Kidney glomerular epithelial cell (primary cell): ENCODE results near the gene MAMSTR.
"Not testable (repeated sequence)": the region's sequence is repeated elsewhere in the genome, so short reads cannot be mapped to it uniquely, and the experiment has no call there.

Experiments
- DNase-seq: peaks from one replicate; lab custom pipeline; 2025; lab: John Stamatoyannopoulos, UW

Gene MAMSTR

GRCh38 chr19:48718711-48719231 lies 754 bp downstream of the MAMSTR start:
- no peak for DNase-seq

GRCh38 chr19:48718106-48718505 lies 1.4 kb downstream of the MAMSTR start:
- not testable (repeated sequence) for DNase-seq

- DNase-seq = peak; percentile 9
These were observed 2.8 kb downstream of the MAMSTR start for GRCh38 chr19:48716562-48717291.

GRCh38 chr19:48715681-48716171 lies 3.8 kb downstream of the MAMSTR start:
- DNase-seq = no peak

GRCh38 chr19:48714759-48715675 lies 4.5 kb downstream of the MAMSTR start:
- no peak for DNase-seq

- DNase-seq = peak; percentile 100
These were observed 5.4 kb downstream of the MAMSTR start for GRCh38 chr19:48713864-48714755.

GRCh38 chr19:48713041-48713863 lies 6.3 kb downstream of the MAMSTR start:
- peak; percentile 14 for DNase-seq

GRCh38 chr19:48711106-48711662 lies 8.3 kb downstream of the MAMSTR start:
- no peak for DNase-seq

GRCh38 chr19:48708471-48708870 lies 11.1 kb downstream of the MAMSTR start:
- DNase-seq = no peak

- DNase-seq = no peak
These were observed 14.1 kb downstream of the MAMSTR start for GRCh38 chr19:48705431-48705830.

GRCh38 chr19:48703316-48703715 lies 16.2 kb downstream of the MAMSTR start:
- DNase-seq = no peak

- no peak for DNase-seq
These were observed 16.8 kb downstream of the MAMSTR start for GRCh38 chr19:48702701-48703100.

- no peak for DNase-seq
These were observed 21.5 kb downstream of the MAMSTR start for GRCh38 chr19:48698046-48698445.

GRCh38 chr19:48696353-48697010 lies 23.0 kb downstream of the MAMSTR start:
- no peak for DNase-seq

GRCh38 chr19:48695743-48696352 lies 23.7 kb downstream of the MAMSTR start, which contains the start of gene FUT2:
Gene FUT2, plus strand, starts transcription at chr19:48695971. Its CDS starts 6,986 bp downstream, at chr19:48702957.
- no peak for DNase-seq

- DNase-seq = not testable (repeated sequence)
These were observed 25.9 kb downstream of the MAMSTR start for GRCh38 chr19:48693629-48694028.

- no peak for DNase-seq
These were observed 30.1 kb downstream of the MAMSTR start for GRCh38 chr19:48689449-48689848.

GRCh38 chr19:48687776-48688175 lies 31.7 kb downstream of the MAMSTR start:
- DNase-seq = no peak

- not testable (repeated sequence) for DNase-seq
These were observed 32.9 kb downstream of the MAMSTR start for GRCh38 chr19:48686637-48687036.
